ENCODE data around the gene CCT2. TPM values are rescaled to one million over a fixed set of nuclear protein-coding genes. Genes with fewer than 3 reads are reported as not detected.

Gene CCT2
- total and polyA plus RNA-seq, 2 of the 4 experiments (the other 2 are of a cell fraction), result 194 to 651 TPM

GRCh38 chr12:69620077-69620476, 34.8 kb downstream of the CCT2 start:
- CTCF ChIA-PET, result no interaction called here
- dilution Hi-C loops (cut with HindIII; ENCODE audit: low sequenced_read_pairs, unreplicated experiment) (no loop called here), in situ Hi-C loops (cut with MboI; ENCODE audit: low sequenced_read_pairs) (no loop called here)

More at GRCh38 chr12:69620077-69620476, 34.8 kb downstream of the CCT2 start:
- TF ChIP-seq CEBPB (IDR thresholded peaks at IDR 0.05; ENCODE audit: low read depth, low read length), result no peak
- TF ChIP-seq NFE2L2 (IDR thresholded peaks at IDR 0.05; ENCODE audit: low read depth, low read length), result no peak
- no peak for TF ChIP-seq SMC3 (IDR thresholded peaks at IDR 0.05; ENCODE audit: low read depth, low read length)
- TF ChIP-seq MAZ (IDR thresholded peaks at IDR 0.05; ENCODE audit: borderline replicate concordance, low read depth, low read length), result no peak
- no peak for TF ChIP-seq CHD1 (IDR thresholded peaks at IDR 0.05; ENCODE audit: low read depth, low read length)
- no peak for TF ChIP-seq MAFK (IDR thresholded peaks at IDR 0.05; ENCODE audit: low read depth, low read length)
- no peak for TF ChIP-seq BHLHE40 (IDR thresholded peaks at IDR 0.05; ENCODE audit: low read depth, low read length)
- no peak for TF ChIP-seq RAD21 (IDR thresholded peaks at IDR 0.05; ENCODE audit: low read length)
- TF ChIP-seq CTCF (conservative IDR thresholded peaks at IDR 0.05; ENCODE audit: low read depth, low read length), result no peak
- TF ChIP-seq ELK1 (IDR thresholded peaks at IDR 0.05; ENCODE audit: borderline replicate concordance, low read depth, low read length), result no peak
- TF ChIP-seq RFX5 (IDR thresholded peaks at IDR 0.05; ENCODE audit: low read depth, low read length), result no peak
- TF ChIP-seq RCOR1 (IDR thresholded peaks at IDR 0.05; ENCODE audit: insufficient replicate concordance, low read length), result no peak
- H2BK20ac ChIP-seq (ENCODE audit: low read depth, low read length), result no peak overlapping the region
- H3K4ac ChIP-seq (ENCODE audit: low read depth, low read length), result no peak overlapping the region
- H4K5ac ChIP-seq (ENCODE audit: low read depth, low read length), result no peak overlapping the region
- H2AK5ac ChIP-seq (ENCODE audit: low read depth, low read length), result no peak overlapping the region
- DNase-seq (no peak), ATAC-seq (ENCODE audit: low read depth) (no peak)
- H3K4me3 ChIP-seq (ENCODE audit: insufficient read depth, low read depth, low read length), result no peak overlapping the region
- H2BK15ac ChIP-seq (ENCODE audit: low read depth, low read length), result no peak overlapping the region
- intact Hi-C loops (cut with micrococcal nuclease), result no loop called here
- no peaks in the 10 kb centered on the region for H3K4me1 ChIP-seq (ENCODE audit: control insufficient read depth, insufficient read depth, low read length)
- H2BK5ac ChIP-seq (ENCODE audit: low read depth, low read length, poor library complexity, severe bottlenecking), result no peak overlapping the region
- H2AK9ac ChIP-seq (replicated peaks; ENCODE audit: low read depth, low read length, poor library complexity), result no peak overlapping the region
- H2AFZ ChIP-seq (replicated peaks; ENCODE audit: low read length, poor library complexity), result no peak overlapping the region
- no peak overlapping the region for H3K9ac ChIP-seq (ENCODE audit: low read depth, low read length)
- no peak overlapping the region for H3K4me2 ChIP-seq (ENCODE audit: low read depth, low read length)
- no peak overlapping the region for H4K91ac ChIP-seq (ENCODE audit: insufficient read depth, low read depth, low read length)
- no peaks in the 10 kb centered on the region for H3K79me1 ChIP-seq (ENCODE audit: low read depth in 1 of 2, low read length in 2 of 2)
- H2BK120ac ChIP-seq (ENCODE audit: low read depth, low read length), result no peak overlapping the region
- no peaks in the 10 kb centered on the region for H3K9me3 ChIP-seq (ENCODE audit: control insufficient read depth, insufficient read depth, low read length)
- no peak overlapping the region for H3K27ac ChIP-seq (ENCODE audit: insufficient read depth, low read length)
- no peak overlapping the region for H3K14ac ChIP-seq (replicated peaks; ENCODE audit: low read depth, low read length)
- H3K56ac ChIP-seq (ENCODE audit: extremely low read depth, insufficient read depth, low read length), result no peak overlapping the region
- POLR2A ChIA-PET (ENCODE audit: unreplicated experiment), result no interaction called here
- H3K36me3 ChIP-seq (ENCODE audit: control insufficient read depth, insufficient read depth, low read length), result no peaks in the 10 kb centered on the region
- no peak overlapping the region for H3K23ac ChIP-seq (ENCODE audit: low read depth, low read length)
- H3K27me3 ChIP-seq (ENCODE audit: control insufficient read depth, insufficient read depth, low read length), result peaks cover 24% of the 10 kb centered on the region
- H3K18ac ChIP-seq (ENCODE audit: low read depth, low read length), result no peak overlapping the region
- no CpG with 5 or more reads among the region's 4 CpGs for WGBS, 2 experiments (ENCODE audit: extremely low coverage in 2 of 2, insufficient read length in 1 of 2)
- no peak overlapping the region for H4K8ac ChIP-seq (ENCODE audit: low read depth in 2 of 2, low read length in 2 of 2)
- no peaks in the 10 kb centered on the region for H4K20me1 ChIP-seq (ENCODE audit: insufficient read depth, low read length)
- no peaks in the 10 kb centered on the region for H3K9me1 ChIP-seq (ENCODE audit: insufficient read depth, low read length)
- BruUV-seq (replicated peaks), result no TSS peak
